Measurements from ENCODE around the gene GJC1.

The GJC1 gene

DNA sequence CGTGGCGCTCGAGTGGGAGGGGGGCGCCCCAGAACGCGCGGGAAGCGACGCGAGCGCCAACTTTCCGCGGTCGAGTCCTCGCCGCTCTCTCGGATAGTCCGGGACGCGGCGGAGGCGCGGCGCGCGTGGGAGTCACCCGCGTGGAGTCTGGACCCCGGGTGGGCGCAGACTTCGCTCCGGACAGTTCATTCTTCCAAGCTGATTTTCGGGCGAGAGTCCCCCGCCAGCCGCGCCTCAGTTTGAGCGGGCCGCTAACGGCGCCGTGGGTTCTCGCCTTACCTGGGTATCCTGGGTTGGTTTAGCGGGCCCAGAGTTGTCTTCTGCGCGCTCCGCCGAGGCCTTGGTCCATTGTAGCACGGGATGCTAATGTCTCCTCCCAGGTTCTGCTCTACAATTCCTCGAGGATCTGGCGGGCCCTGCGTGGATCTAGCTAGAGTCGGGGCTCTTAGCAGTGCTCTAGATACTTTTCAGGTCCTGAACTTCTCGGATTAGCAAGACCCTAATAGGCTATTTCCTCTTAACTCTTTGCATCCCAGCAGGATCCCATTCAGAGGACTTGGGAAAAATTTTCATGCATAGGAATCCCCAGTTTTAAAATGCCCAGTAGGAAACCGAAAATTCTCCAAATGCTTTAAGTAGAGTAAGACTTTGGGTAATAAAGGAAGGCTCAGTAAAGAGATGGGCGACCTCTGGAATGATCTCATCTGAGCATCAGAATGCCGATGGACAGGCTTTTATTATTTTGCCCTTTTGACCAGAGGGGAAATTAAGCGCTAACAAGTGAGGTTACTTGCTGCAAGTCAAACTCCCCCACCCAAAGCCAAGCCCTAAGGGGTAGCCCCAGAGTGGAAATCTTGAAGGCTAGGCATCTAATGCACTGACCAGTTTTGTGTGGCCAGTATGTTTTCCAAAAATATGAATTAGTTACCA lies 537 bp upstream of the GJC1 start:
- TF ChIP-seq ISL1 (CRISPR knock-in tag; IDR thresholded peaks at IDR 0.05) (no peak), TSHZ2 (CRISPR knock-in tag; IDR thresholded peaks at IDR 0.05) (peak; percentile 38; the same call in 1 of the 2 replicates), ZC3H10 (CRISPR knock-in tag; IDR thresholded peaks at IDR 0.05) (no peak)
- ATAC-seq, result peak; percentile 63

- TF ChIP-seq ZC3H10 (CRISPR knock-in tag; IDR thresholded peaks at IDR 0.05), result no peak
- TF ChIP-seq SNAI2 (CRISPR knock-in tag; IDR thresholded peaks at IDR 0.05), result no peak
- no peak for TF ChIP-seq ZNF565 (CRISPR knock-in tag; conservative IDR thresholded peaks at IDR 0.05; ENCODE audit: low read depth)
- no peak for TF ChIP-seq OSR1 (CRISPR knock-in tag; IDR thresholded peaks at IDR 0.05)
- no peak for TF ChIP-seq TSHZ2 (CRISPR knock-in tag; IDR thresholded peaks at IDR 0.05)
- TF ChIP-seq BACH2 (CRISPR knock-in tag; IDR thresholded peaks at IDR 0.05; ENCODE audit: borderline replicate concordance), result no peak
- no peak for TF ChIP-seq TCF4 (CRISPR knock-in tag; IDR thresholded peaks at IDR 0.05; ENCODE audit: borderline replicate concordance)
- no peak for TF ChIP-seq ZNF70 (CRISPR knock-in tag; IDR thresholded peaks at IDR 0.05)
- TF ChIP-seq RARB (CRISPR knock-in tag; IDR thresholded peaks at IDR 0.05), result no peak
- TF ChIP-seq, protein P1, sequence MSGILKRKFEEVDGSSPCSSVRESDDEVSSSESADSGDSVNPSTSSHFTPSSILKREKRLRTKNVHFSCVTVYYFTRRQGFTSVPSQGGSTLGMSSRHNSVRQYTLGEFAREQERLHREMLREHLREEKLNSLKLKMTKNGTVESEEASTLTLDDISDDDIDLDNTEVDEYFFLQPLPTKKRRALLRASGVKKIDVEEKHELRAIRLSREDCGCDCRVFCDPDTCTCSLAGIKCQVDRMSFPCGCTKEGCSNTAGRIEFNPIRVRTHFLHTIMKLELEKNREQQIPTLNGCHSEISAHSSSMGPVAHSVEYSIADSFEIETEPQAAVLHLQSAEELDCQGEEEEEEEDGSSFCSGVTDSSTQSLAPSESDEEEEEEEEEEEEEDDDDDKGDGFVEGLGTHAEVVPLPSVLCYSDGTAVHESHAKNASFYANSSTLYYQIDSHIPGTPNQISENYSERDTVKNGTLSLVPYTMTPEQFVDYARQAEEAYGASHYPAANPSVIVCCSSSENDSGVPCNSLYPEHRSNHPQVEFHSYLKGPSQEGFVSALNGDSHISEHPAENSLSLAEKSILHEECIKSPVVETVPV (CRISPR knock-in tag; IDR thresholded peaks at IDR 0.05), result no peak
- TF ChIP-seq PATZ1 (CRISPR knock-in tag; IDR thresholded peaks at IDR 0.05; ENCODE audit: borderline replicate concordance), result no peak
- no peak for TF ChIP-seq ZNF8 (CRISPR knock-in tag; IDR thresholded peaks at IDR 0.05)
- no peak for TF ChIP-seq GLIS3 (CRISPR knock-in tag; IDR thresholded peaks at IDR 0.05)
- no peak for TF ChIP-seq PPARA (CRISPR knock-in tag; IDR thresholded peaks at IDR 0.05; ENCODE audit: borderline replicate concordance)
- no peak for TF ChIP-seq CREB5 (CRISPR knock-in tag; IDR thresholded peaks at IDR 0.05; ENCODE audit: low read depth)
- no peak for TF ChIP-seq POU6F1 (CRISPR knock-in tag; IDR thresholded peaks at IDR 0.05; ENCODE audit: borderline replicate concordance, low read depth)
- no peak for TF ChIP-seq ISL1 (CRISPR knock-in tag; IDR thresholded peaks at IDR 0.05)
- peak; percentile 32 for ATAC-seq
Measured at GRCh38 chr17:44828919-44829522, 1.1 kb downstream of the GJC1 start.

Measured in SK-N-SH treated with all-trans-retinoic acid at 6 μM for 48 hours (cell line).